ENCODE data around the gene PPP2CA. TPM values are rescaled to one million over a fixed set of nuclear protein-coding genes. Genes with fewer than 3 reads are reported as not detected.

Gene PPP2CA
- total RNA-seq, 4 donors from 2014 or later, result 42.8 to 227 (median 149) TPM

DNA sequence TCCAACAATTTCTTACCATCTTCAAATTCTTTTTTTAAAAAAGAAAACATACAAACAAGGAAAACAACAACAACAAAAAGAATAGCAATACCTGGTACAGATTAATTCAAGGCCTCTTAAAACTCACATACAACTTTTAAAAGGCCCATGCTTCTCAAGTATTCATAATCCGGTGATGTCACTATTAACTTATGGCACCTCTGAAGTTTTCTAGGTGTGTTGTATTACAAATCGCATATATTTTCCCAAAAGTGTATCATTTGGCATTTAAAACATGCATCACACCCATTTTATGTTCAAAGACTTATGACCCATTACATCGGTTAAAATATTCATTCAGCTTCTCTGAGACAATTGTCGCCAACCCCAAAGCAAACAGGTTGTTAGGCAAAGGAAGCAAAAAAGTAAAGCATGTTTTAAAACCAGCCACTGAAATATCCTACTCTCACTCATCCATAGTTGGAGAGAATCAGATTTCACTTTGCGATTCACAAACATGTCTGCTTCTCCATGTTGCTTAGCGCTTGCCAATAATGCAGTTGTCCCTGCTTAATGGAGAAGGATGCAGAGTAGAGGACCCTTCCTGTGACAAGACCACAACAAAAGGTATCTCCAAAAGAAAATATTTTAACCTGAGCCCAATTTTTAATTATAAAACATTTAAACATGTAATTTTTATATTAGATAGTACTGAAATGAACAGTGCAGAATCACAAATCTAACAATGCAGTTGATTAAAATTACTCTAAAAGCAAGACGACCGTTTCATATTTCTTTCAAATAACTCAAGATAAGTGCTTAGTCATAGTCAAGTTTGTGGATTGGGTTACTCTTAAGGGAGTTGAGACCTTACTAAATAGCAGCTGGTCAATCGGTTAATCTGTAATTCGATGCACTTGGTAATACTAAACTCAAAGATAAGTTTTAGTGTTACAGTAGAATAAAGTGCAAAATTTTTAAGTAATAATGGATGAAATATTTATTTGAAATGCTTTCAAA lies 50.7 kb downstream of the PPP2CA start:
- peaks cover 0 to 67% (median 24%) of the 10 kb centered on the region in 4 donors for H3K4me1 ChIP-seq
- H3K36me3 ChIP-seq, result peaks cover 0 to 34% (median 0%) of the 10 kb centered on the region in 3 donors
- no peak for DNase-seq (ENCODE audit: low spot score in 2 of 2)
- TF ChIP-seq, protein P1, sequence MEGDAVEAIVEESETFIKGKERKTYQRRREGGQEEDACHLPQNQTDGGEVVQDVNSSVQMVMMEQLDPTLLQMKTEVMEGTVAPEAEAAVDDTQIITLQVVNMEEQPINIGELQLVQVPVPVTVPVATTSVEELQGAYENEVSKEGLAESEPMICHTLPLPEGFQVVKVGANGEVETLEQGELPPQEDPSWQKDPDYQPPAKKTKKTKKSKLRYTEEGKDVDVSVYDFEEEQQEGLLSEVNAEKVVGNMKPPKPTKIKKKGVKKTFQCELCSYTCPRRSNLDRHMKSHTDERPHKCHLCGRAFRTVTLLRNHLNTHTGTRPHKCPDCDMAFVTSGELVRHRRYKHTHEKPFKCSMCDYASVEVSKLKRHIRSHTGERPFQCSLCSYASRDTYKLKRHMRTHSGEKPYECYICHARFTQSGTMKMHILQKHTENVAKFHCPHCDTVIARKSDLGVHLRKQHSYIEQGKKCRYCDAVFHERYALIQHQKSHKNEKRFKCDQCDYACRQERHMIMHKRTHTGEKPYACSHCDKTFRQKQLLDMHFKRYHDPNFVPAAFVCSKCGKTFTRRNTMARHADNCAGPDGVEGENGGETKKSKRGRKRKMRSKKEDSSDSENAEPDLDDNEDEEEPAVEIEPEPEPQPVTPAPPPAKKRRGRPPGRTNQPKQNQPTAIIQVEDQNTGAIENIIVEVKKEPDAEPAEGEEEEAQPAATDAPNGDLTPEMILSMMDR (IDR thresholded peaks at IDR 0.05), result peak in 1 of 5 experiments; percentile 6
- TF ChIP-seq POLR2A (IDR thresholded peaks at IDR 0.05), result no peak
- WGBS, 2 donors, result 17 to 21% methylated on average over 10 of the region's 10 CpGs
- H3K4me3 ChIP-seq, result peak overlapping the region; percentile 78 to 93 (median 86)
- H3K9me3 ChIP-seq, result no peaks in the 10 kb centered on the region
- H3K27me3 ChIP-seq, result no peaks in the 10 kb centered on the region
- peak overlapping the region; percentile 97 to 100 (median 100) for H3K27ac ChIP-seq

DNA sequence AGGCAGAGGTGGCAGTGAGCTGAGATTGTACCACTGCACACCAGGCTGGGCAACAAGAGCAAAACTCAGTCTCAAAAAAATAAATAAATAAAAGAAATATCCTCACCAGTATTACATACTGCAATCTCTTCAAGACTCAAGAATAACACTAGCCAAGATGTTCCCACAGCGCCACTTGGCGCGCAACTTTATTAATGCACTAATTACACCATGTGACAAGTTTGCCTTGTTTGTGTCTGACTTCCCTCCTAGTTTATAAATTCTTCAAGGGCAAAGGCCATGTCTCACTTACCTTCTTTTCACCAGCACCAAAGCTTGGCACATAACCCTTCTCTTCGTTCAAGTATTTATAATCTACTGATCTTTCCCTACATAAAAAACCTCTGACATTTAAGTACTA lies 53.9 kb downstream of the PPP2CA start:
- TF ChIP-seq EP300 (IDR thresholded peaks at IDR 0.05), result no peak
- TF ChIP-seq, protein P1 (IDR thresholded peaks at IDR 0.05), result no peak
- TF ChIP-seq POLR2A (IDR thresholded peaks at IDR 0.05), result no peak
- no peaks in the 10 kb centered on the region for H3K9me3 ChIP-seq
- H3K4me1 ChIP-seq, result peaks cover 0 to 64% (median 15%) of the 10 kb centered on the region in 4 donors
- DNase-seq (ENCODE audit: low spot score in 2 of 2), result no peak
- 88 to 91% methylated on average over 4 of the region's 4 CpGs for WGBS, 2 donors
- no peak overlapping the region for H3K4me3 ChIP-seq
- H3K36me3 ChIP-seq, result peaks cover 0 to 66% (median 5%) of the 10 kb centered on the region in 3 donors
- no peak overlapping the region for H3K27ac ChIP-seq
- no peaks in the 10 kb centered on the region for H3K27me3 ChIP-seq

DNA sequence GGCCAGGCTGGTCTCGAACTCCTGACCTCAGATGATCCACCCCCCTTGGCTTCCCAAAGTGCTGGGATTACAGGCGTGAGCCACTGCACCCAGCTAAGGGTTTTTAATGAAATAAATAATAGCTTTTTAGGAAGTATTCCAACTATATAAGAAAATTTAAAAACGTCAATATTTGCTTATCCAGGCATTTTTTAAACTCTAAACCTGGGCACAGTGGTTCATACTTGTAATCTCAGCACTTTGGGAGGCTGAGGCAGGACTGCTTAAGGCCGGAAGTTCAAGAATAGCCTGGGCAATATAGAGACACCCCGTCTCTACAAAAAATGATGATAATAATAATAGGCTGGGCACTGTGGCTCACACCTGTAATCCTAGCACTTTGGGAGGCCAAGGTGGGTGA lies 63.3 kb downstream of the PPP2CA start:
- no peak for TF ChIP-seq POLR2A (IDR thresholded peaks at IDR 0.05)
- Histone ChIP-seq H3K9me3 (no peaks in the 10 kb centered on the region), H3K36me3 (peaks cover 7 to 100% (median 16%) of the 10 kb centered on the region in 3 donors), H3K27ac (no peak overlapping the region), H3K4me3 (no peak overlapping the region), H3K27me3 (no peaks in the 10 kb centered on the region), H3K4me1 (peaks cover 0 to 24% (median 2%) of the 10 kb centered on the region in 4 donors)
- DNase-seq (ENCODE audit: low spot score in 2 of 2), result no peak
- 95 to 97% methylated on average over 5 of the region's 5 CpGs for WGBS, 2 donors

DNA sequence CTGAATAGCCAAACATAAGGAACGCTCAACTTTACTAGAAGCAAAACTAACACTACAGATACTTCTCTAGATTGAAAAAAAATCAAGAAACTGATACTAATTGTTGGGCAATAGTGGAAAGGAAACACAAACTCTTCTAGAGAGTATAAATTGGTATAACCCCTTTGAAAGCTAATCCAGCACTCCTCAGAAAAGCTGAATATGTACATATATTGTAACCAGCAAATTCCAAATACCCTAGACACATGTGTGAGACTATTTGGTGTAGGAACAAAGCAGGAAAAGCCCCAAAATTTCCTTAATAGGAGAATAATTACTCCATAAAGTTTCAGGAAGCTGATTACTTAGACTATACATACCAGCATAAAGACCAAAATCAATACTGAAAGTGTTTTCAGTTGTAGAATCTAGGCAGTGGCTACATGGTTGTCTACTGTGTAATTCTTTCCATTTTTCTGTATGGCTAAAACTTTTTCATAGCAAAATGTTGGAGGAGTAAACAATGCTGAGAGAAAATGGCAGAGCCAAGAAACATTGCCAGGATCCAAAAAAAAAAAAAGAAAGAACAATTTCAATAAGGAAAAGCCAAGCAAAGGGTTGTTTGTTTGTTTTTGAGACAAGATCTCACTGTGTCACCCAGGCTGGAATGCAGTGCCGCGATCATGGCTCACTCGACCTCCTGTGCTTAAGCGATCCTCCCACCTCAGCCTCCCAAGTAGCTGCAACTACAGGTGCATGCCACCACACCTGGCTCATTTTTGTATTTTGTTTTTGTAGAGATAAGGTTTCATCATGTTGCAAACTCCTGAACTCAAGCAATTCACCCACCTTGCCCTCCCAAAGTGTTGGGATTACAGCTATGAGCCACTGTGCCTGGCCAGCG lies 64.1 kb downstream of the PPP2CA start:
- H3K36me3 ChIP-seq, result peaks cover 7 to 99% (median 15%) of the 10 kb centered on the region in 3 donors
- H3K4me3 ChIP-seq, result no peak overlapping the region
- no peaks in the 10 kb centered on the region for H3K27me3 ChIP-seq
- TF ChIP-seq EP300 (IDR thresholded peaks at IDR 0.05) (no peak), POLR2A (IDR thresholded peaks at IDR 0.05) (no peak)
- TF ChIP-seq, protein P1 (IDR thresholded peaks at IDR 0.05), result no peak
- peaks cover 0 to 18% (median 2%) of the 10 kb centered on the region in 4 donors for H3K4me1 ChIP-seq
- H3K9me3 ChIP-seq, result no peaks in the 10 kb centered on the region
- 68 to 80% methylated on average over 6 of the region's 6 CpGs for WGBS, 2 donors
- H3K27ac ChIP-seq, result no peak overlapping the region
- no peak for DNase-seq (ENCODE audit: low spot score in 2 of 2)

DNA sequence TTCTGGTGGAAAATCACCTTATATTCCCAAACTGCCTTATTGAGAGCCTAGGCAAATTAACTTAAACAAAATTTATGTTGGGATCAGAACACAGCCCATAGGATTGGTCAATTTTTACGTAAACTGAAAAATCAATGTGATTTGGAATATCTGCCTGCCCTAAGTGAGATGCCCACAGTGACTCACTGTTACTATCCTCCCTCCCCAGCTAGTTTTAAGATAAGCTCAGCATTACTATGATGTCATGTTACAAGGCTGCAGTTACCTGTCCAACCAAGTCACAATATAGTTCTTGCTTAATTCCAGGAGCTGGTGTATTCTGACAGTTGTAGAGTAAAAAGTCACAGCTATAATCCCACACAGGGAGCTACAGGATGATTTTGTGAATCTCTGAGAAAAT lies 72.2 kb downstream of the PPP2CA start:
- peaks cover 0 to 39% (median 20%) of the 10 kb centered on the region in 4 donors for H3K4me1 ChIP-seq
- peaks cover 2 to 88% (median 4%) of the 10 kb centered on the region in 3 donors for H3K36me3 ChIP-seq
- TF ChIP-seq POLR2A (IDR thresholded peaks at IDR 0.05) (no peak), EP300 (IDR thresholded peaks at IDR 0.05) (no peak)
- TF ChIP-seq, protein P1 (IDR thresholded peaks at IDR 0.05), result no peak
- H3K27ac ChIP-seq, result no peak overlapping the region
- no peaks in the 10 kb centered on the region for H3K9me3 ChIP-seq
- H3K27me3 ChIP-seq, result no peaks in the 10 kb centered on the region
- 100% methylated on average over 1 of the region's 1 CpG for WGBS, 2 donors
- no peak for DNase-seq (ENCODE audit: low spot score in 2 of 2)
- H3K4me3 ChIP-seq, result no peak overlapping the region

All from tibial nerve (tissue), 4 donors.